Colonic mucosa (tissue), 4 donors: ENCODE results near the gene TOM1L1. TPM values are rescaled to one million over a fixed set of nuclear protein-coding genes. Genes with fewer than 3 reads are reported as not detected.

Source experiments
- DNase-seq: peaks from one replicate; pipeline ENCODE4 v3.0.0-alpha.2; 2020
- H3K27ac ChIP-seq: fragments of 200-600 bp; one replicate; pipeline ENCODE4 v1.8.0; 2021
- H3K27me3 ChIP-seq: fragments of 200-600 bp; one replicate; pipeline ENCODE4 v1.8.0; 2021
- H3K36me3 ChIP-seq: fragments of 200-600 bp; one replicate; pipeline ENCODE4 v1.8.0; 2021
- H3K4me1 ChIP-seq: fragments of 200-600 bp; one replicate; pipeline ENCODE4 v1.8.0; 2021; ENCODE audit warnings: mild to moderate bottlenecking
- H3K4me3 ChIP-seq: fragments of 200-600 bp; one replicate; pipeline ENCODE4 v1.8.0; 2021
- H3K9ac ChIP-seq, 2 donors: one replicate each; pipeline ENCODE4 v1.7.0; 2013; ENCODE audit warnings: control low read depth in 2 of 2, low read depth in 2 of 2, low read length in 2 of 2
- H3K9me3 ChIP-seq: fragments of 200-600 bp; one replicate; pipeline ENCODE4 v1.8.0; 2021
- intact Hi-C: fragments of 100-400 bp; cut with DNase I; formaldehyde crosslinking; loops from one replicate; pipeline ENCODE4 v1.14.1; 2022
- total RNA-seq, 2 donors: library from RNA; stranded (reverse); fragmentation: NEBNext Ultra II Directional in 1 of 2; extraction: Animal tissue kit (Norgen Biotek cat#: 25700) in 1 of 2; gene quantifications; one replicate each; pipeline ENCODE4 v1.2.1, GENCODE V29; 2021
- TF ChIP-seq, protein P1 (sequence below): fragments of 200-600 bp; IDR thresholded peaks from one replicate; pipeline ENCODE4 v1.8.0; 2022; ENCODE audit warnings: antibody characterized with exemption, mild to moderate bottlenecking
- donor health status: healthy.
- donor health status: DM: no; HTN: no; CAD: no.
- donor health status: DM: no; HTN: no; CAD: no.

TOM1L1 gene
- total RNA-seq, 2 donors from 2014 or later: 56.7 to 67.3 TPM

DNA sequence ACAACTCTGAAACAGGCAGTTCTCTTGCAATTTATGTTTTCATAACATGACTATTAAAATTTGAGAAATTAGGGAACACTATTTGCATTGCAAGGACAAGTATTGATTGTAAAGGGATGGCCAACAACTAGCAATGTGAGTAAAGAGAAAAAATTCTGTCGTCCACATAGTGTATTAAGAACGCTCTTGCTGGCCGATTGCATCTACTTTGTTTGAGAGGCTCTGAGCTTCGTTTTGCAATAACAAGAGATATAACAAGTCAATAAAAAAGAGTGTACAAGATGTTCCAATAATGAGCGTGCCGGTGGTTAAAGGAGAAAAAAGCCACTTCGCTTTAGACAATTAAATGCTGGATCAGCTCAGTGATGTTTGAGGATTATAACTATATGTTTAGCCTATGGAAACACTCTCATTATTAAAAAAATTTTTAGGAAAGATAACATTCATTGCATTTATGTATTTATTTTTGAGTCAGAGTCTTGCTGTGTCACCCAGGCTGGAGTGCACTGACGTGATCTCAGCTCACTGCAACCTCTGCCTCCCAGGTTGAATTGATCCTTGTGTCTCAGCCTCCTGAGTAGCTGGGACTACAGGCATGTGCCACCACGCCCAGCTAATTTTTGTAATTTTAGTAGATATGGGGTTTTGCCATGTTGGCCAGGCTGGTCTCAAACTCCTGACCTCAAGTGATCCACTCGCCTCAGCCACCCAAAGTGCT is 19.2 kb upstream of the TOM1L1 start:
- intact Hi-C loops: no loop called here
- Histone ChIP-seq H3K9me3 (no peaks in the 10 kb centered on the region), H3K9ac (no peak overlapping the region), H3K36me3 (no peaks in the 10 kb centered on the region), H3K4me1 (no peaks in the 10 kb centered on the region), H3K4me3 (no peak overlapping the region), H3K27ac (no peak overlapping the region), H3K27me3 (no peaks in the 10 kb centered on the region)
- DNase-seq: no peak
- TF ChIP-seq, protein P1, sequence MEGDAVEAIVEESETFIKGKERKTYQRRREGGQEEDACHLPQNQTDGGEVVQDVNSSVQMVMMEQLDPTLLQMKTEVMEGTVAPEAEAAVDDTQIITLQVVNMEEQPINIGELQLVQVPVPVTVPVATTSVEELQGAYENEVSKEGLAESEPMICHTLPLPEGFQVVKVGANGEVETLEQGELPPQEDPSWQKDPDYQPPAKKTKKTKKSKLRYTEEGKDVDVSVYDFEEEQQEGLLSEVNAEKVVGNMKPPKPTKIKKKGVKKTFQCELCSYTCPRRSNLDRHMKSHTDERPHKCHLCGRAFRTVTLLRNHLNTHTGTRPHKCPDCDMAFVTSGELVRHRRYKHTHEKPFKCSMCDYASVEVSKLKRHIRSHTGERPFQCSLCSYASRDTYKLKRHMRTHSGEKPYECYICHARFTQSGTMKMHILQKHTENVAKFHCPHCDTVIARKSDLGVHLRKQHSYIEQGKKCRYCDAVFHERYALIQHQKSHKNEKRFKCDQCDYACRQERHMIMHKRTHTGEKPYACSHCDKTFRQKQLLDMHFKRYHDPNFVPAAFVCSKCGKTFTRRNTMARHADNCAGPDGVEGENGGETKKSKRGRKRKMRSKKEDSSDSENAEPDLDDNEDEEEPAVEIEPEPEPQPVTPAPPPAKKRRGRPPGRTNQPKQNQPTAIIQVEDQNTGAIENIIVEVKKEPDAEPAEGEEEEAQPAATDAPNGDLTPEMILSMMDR: no peak

DNA sequence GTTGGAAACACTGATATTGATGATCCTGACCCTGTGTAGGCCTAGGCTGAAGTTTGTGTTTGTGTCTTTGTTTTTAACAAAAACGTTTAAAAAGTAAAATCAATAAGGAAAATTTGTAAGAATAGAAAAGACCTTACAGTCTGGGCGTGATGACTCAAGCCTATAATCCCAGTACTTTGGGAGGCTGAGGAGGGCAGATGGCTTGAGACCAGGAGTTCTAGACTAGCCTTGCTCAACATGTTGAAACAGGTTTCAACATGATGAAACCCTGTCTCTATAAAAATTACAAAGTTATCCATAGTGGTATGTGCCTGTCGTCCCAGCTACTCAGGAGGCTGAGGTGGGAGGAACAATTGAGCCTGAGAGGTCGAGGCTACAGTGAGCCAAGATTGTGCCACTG is 18.3 kb upstream of the TOM1L1 start:
- H3K4me3 ChIP-seq: no peak overlapping the region
- TF ChIP-seq, protein P1: no peak

DNA sequence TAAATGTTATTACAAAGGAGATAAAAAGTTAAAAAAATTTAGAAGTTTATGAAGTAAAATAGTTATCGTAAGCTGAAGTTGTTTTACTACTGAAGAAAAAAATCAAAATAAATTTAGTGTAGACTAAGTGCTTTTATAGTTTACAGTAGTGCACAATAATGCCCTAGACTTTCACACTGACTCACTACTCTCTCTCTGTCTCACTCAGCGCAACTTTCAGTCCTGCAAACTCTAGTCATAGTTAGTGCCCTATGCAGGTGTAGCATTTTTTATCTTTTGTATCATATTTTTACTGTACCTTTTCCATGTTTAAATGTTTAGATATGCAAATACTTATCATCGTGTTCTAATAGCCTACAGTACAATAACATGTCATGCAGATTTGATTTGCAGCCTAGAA is 17.7 kb upstream of the TOM1L1 start:
- Histone ChIP-seq H3K4me3 (no peak overlapping the region), H3K27me3 (no peaks in the 10 kb centered on the region), H3K36me3 (no peaks in the 10 kb centered on the region), H3K9me3 (no peaks in the 10 kb centered on the region), H3K4me1 (no peaks in the 10 kb centered on the region), H3K27ac (no peak overlapping the region), H3K9ac (no peak overlapping the region)
- intact Hi-C loops: no loop called here
- TF ChIP-seq, protein P1: no peak
- no peak for DNase-seq

More for the DNA sequence above, 18.3 kb upstream of the TOM1L1 start:
- Histone ChIP-seq H3K4me1 (no peaks in the 10 kb centered on the region), H3K27ac (no peak overlapping the region), H3K27me3 (no peaks in the 10 kb centered on the region), H3K9me3 (no peaks in the 10 kb centered on the region), H3K9ac (no peak overlapping the region), H3K36me3 (no peaks in the 10 kb centered on the region)
- intact Hi-C loops: no loop called here
- DNase-seq: no peak

DNA sequence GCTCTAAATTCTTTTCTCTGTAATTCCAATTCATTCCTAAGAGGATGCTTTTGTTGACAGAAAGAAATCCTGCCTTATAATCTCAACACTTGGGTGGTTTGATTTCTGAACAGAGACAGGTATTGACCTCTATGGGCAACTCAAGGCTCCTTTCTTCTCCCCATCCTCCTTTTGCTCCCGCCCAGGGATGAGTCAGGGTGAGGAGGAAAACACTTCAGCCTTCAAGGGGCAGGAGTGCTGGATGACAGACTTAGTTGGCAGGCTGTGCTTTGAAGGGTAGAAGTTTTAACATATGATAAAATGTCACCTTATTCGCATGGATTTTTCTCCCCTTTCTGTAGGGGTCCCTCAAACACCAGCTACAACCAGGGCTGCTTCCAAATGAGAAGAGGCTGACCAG is 16.7 kb upstream of the TOM1L1 start:
- no peak overlapping the region for H3K4me3 ChIP-seq
- DNase-seq: no peak
- H3K4me1 ChIP-seq: no peaks in the 10 kb centered on the region
- TF ChIP-seq, protein P1: no peak
- no peaks in the 10 kb centered on the region for H3K36me3 ChIP-seq
- no peaks in the 10 kb centered on the region for H3K9me3 ChIP-seq
- no peaks in the 10 kb centered on the region for H3K27me3 ChIP-seq
- intact Hi-C loops: no loop called here
- no peak overlapping the region for H3K9ac ChIP-seq
- H3K27ac ChIP-seq: no peak overlapping the region

DNA sequence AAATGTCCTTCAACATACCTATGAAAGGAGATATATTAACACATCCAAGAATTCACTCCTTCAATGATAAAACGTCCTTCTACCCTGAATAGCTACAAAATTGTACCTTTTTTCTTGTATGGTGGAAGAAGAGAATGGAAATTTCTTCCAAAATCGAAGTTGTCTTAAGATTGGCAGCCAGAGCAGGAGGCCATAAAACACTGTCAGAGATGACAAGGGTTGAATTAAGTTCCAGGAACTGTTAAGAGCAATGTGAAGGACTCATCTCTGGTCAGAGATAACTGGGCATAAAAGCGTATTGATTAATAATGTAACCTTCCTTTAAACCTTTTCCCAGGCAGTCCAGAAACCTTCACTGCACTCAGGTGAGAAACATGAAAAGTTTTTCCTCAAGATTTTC is 12.9 kb upstream of the TOM1L1 start:
- Histone ChIP-seq H3K9ac (no peak overlapping the region), H3K9me3 (no peaks in the 10 kb centered on the region), H3K4me1 (no peaks in the 10 kb centered on the region), H3K36me3 (no peaks in the 10 kb centered on the region), H3K27ac (no peak overlapping the region), H3K4me3 (no peak overlapping the region), H3K27me3 (no peaks in the 10 kb centered on the region)
- no peak for DNase-seq
- intact Hi-C loops: no loop called here
- TF ChIP-seq, protein P1: no peak
